K562 treated with DMSO at 1 percent for 48 hours (cell line): ENCODE results near the gene AKIRIN2. TPM values are rescaled to one million over a fixed set of nuclear protein-coding genes. Genes with fewer than 3 reads are reported as not detected.

Experiments used
- total RNA-seq: library from RNA; unstranded; fragments of 300-600 nt; gene quantifications from 2 replicates; pipeline ENCODE4 v1.2.3, GENCODE V29; 2022; ENCODE audit warnings: low replicate concordance; ENCODE audit errors: extremely low read depth

AKIRIN2 gene
- total RNA-seq: not detected in 2 replicates

DNA sequence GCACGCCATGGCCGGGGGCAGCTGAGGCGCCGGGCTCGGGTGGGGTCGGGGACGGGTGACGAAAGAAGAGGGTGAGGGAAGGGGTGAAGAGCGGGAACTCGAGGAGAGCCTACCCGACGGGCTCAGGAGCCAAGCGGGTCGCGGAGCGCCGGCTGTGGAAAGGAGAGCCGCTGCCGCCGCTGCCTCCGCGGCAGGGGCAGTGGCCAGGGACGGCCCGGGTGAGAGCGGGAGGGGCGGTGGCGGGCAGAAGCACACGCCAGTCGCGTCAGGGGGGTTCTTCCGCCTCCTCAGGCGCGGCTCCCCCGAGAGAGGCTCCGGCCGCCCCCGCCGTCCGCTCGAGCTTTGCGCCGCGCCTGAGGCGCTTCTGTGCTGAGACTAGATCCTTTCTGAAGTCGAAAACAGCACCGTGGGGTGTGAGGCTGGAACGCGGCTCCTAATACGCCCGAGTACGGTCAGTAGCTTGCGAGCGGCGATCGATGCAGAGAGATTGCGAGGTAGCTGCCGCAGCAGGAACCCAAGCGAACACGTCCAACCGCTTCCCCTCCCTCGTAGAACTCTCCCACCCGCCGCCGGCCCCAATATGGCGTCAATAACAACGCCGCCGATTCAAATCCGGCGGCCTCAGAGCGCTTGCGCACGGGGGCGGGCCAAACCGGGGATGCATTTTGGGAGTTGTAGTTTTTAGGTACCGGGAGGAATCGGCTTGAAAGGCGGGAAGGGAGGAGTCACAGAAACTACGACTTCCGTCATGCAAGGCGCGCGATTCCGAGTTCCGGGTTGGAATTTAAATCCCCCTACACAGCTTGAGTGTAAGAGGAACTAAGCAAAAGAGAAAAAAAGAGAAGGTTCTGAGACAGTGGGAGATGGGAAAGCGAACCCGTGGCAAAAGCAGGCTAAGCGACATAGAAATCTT lies at the start of gene AKIRIN2:
AKIRIN2 (minus strand) TSS at position 558 of the 913 bp plus-strand sequence; CDS start at position 9, 549 bp downstream.

Other genes with a start within 250 kb of the AKIRIN2 start
- gene SLC35A1, start 229.3 kb downstream of the AKIRIN2 start, total RNA-seq: not detected in 2 replicates
- not detected in 2 replicates for gene RARS2, start 112.2 kb downstream of the AKIRIN2 start, total RNA-seq
- gene ORC3, start 112.1 kb downstream of the AKIRIN2 start, total RNA-seq: not detected in 2 replicates